IMR-90 (cell line): ENCODE data around the gene NAT10. TPM values are rescaled to one million over a fixed set of nuclear protein-coding genes. Genes with fewer than 3 reads are reported as not detected.
"Not testable (repeated sequence)": the region's sequence is repeated elsewhere in the genome, so short reads cannot be mapped to it uniquely, and the experiment has no call there.

Experiments
- ATAC-seq: fragments of 200-7000 bp; cut with Tn5 transposase; 2 replicates; pipeline ENCODE4 v1.9.1; 2020; ENCODE audit warnings: low read depth, mild to moderate bottlenecking, moderate library complexity
- BruUV-seq: library from RNA; stranded (reverse); fragments of 400-500 nt; replicated peaks from 2 replicates; lab custom pipeline; 2021; lab: Mats Ljungman, UMichigan
- CTCF ChIA-PET: fragments of 300-600 bp; formaldehyde crosslinking; extraction: SDS; loops from one replicate; lab custom pipeline; 2021; ENCODE audit warnings: antibody characterized with exemption; lab: Yijun Ruan, JAX
- POLR2A ChIA-PET: fragments of 300-600 bp; sonication (Branson Sonifier 250); formaldehyde crosslinking; loops from one replicate; lab custom pipeline; 2022; ENCODE audit warnings: antibody characterized with exemption; ENCODE audit not compliant: unreplicated experiment; lab: Charles Lee
- DNase-seq: peaks from one replicate; pipeline ENCODE4 v3.0.0; 2013
- H2AFZ ChIP-seq: replicated peaks from 2 replicates; pipeline ENCODE3; 2013; ENCODE audit warnings: low read length, mild to moderate bottlenecking; ENCODE audit not compliant: poor library complexity
- H2AK5ac ChIP-seq: 2 replicates; pipeline ENCODE4 v1.6.1; 2013; ENCODE audit warnings: low read depth, low read length, inconsistent platforms
- H2AK9ac ChIP-seq: replicated peaks from 2 replicates; pipeline ENCODE3; 2013; ENCODE audit warnings: mild to moderate bottlenecking, low read depth, low read length, moderate library complexity; ENCODE audit not compliant: poor library complexity
- H2BK120ac ChIP-seq: 2 replicates; pipeline ENCODE4 v1.6.1; 2013; ENCODE audit warnings: low read depth, low read length, inconsistent platforms
- H2BK15ac ChIP-seq: 3 replicates; pipeline ENCODE4 v1.6.1; 2013; ENCODE audit warnings: low read depth, low read length, inconsistent platforms
- H2BK20ac ChIP-seq: 2 replicates; pipeline ENCODE4 v1.6.1; 2013; ENCODE audit warnings: low read depth, mild to moderate bottlenecking, inconsistent platforms, low read length, moderate library complexity
- H2BK5ac ChIP-seq: 2 replicates; pipeline ENCODE4 v1.6.1; 2013; ENCODE audit warnings: mild to moderate bottlenecking, low read depth, low read length, inconsistent platforms; ENCODE audit not compliant: poor library complexity, severe bottlenecking
- H3K14ac ChIP-seq: replicated peaks from 2 replicates; pipeline ENCODE4 v1.6.1; 2013; ENCODE audit warnings: low read depth, low read length, inconsistent platforms
- H3K18ac ChIP-seq: 2 replicates; pipeline ENCODE4 v1.6.1; 2013; ENCODE audit warnings: low read depth, low read length, control low read depth
- H3K23ac ChIP-seq: 2 replicates; pipeline ENCODE4 v1.6.1; 2013; ENCODE audit warnings: low read depth, low read length, inconsistent platforms
- H3K27ac ChIP-seq: 2 replicates; pipeline ENCODE4 v1.5.1; 2013; ENCODE audit warnings: mild to moderate bottlenecking, control low read depth, low read length; ENCODE audit not compliant: insufficient read depth
- H3K27me3 ChIP-seq: 2 replicates; pipeline ENCODE4 v1.6.1; 2013; ENCODE audit warnings: low read length; ENCODE audit not compliant: control insufficient read depth, insufficient read depth
- H3K36me3 ChIP-seq: 2 replicates; pipeline ENCODE4 v1.6.1; 2013; ENCODE audit warnings: low read length, mixed read lengths; ENCODE audit not compliant: control insufficient read depth, insufficient read depth
- H3K4ac ChIP-seq: 2 replicates; pipeline ENCODE4 v1.6.1; 2013; ENCODE audit warnings: low read depth, low read length, inconsistent platforms
- H3K4me1 ChIP-seq: 2 replicates; pipeline ENCODE4 v1.6.1; 2013; ENCODE audit warnings: low read length, mixed read lengths; ENCODE audit not compliant: control insufficient read depth, insufficient read depth
- H3K4me2 ChIP-seq: 2 replicates; pipeline ENCODE4 v1.6.1; 2013; ENCODE audit warnings: low read depth, mild to moderate bottlenecking, control low read depth, low read length, moderate library complexity
- H3K4me3 ChIP-seq: 2 replicates; pipeline ENCODE4 v1.5.1; 2013; ENCODE audit warnings: low read depth, mild to moderate bottlenecking, control low read depth, low read length, moderate library complexity; ENCODE audit not compliant: insufficient read depth
- H3K56ac ChIP-seq: 2 replicates; pipeline ENCODE4 v1.6.1; 2013; ENCODE audit warnings: low read length, inconsistent platforms; ENCODE audit not compliant: insufficient read depth; ENCODE audit errors: extremely low read depth
- H3K79me1 ChIP-seq, 2 experiments: 2 replicates each; pipeline ENCODE4 v1.6.1; 2013; ENCODE audit warnings: low read length in 2 of 2, inconsistent platforms in 1 of 2, low read depth in 1 of 2
- H3K9ac ChIP-seq: 2 replicates; pipeline ENCODE4 v1.6.1; 2013; ENCODE audit warnings: low read depth, low read length, control low read depth
- H3K9me1 ChIP-seq: 2 replicates; pipeline ENCODE4 v1.6.1; 2013; ENCODE audit warnings: low read length, inconsistent platforms; ENCODE audit not compliant: insufficient read depth
- H3K9me3 ChIP-seq: 2 replicates; pipeline ENCODE4 v1.6.1; 2013; ENCODE audit warnings: low read length; ENCODE audit not compliant: control insufficient read depth, insufficient read depth
- H4K20me1 ChIP-seq: 2 replicates; pipeline ENCODE4 v1.6.1; 2013; ENCODE audit warnings: low read length, inconsistent platforms; ENCODE audit not compliant: insufficient read depth
- H4K5ac ChIP-seq: 2 replicates; pipeline ENCODE4 v1.6.1; 2013; ENCODE audit warnings: mild to moderate bottlenecking, low read depth, low read length, control low read depth
- H4K8ac ChIP-seq, 2 experiments: 2 replicates each; pipeline ENCODE4 v1.6.1; 2013; ENCODE audit warnings: low read depth in 2 of 2, low read length in 2 of 2, control low read depth in 1 of 2, inconsistent platforms in 1 of 2
- H4K91ac ChIP-seq: 2 replicates; pipeline ENCODE4 v1.6.1; 2013; ENCODE audit warnings: low read depth, low read length, inconsistent platforms; ENCODE audit not compliant: insufficient read depth
- CEBPB ChIP-seq: IDR thresholded peaks from 2 replicates; pipeline ENCODE4 v1.6.1; 2012; ENCODE audit warnings: low read depth, low read length, improper control_type of control experiment
- CTCF ChIP-seq: conservative IDR thresholded peaks from 2 replicates; pipeline ENCODE4 v1.5.1; 2012; ENCODE audit warnings: mild to moderate bottlenecking, low read depth, low read length, improper control_type of control experiment
- NFE2L2 ChIP-seq: fragments of 150-350 bp; IDR thresholded peaks from 2 replicates; pipeline ENCODE4 v1.6.1; 2016; ENCODE audit warnings: low read depth, mild to moderate bottlenecking, low read length
- POLR2A ChIP-seq: IDR thresholded peaks from 2 replicates; pipeline ENCODE4 v1.6.1; 2012; ENCODE audit warnings: mild to moderate bottlenecking, low read depth, low read length
- WGBS, 2 experiments: methylation state at CpG; one replicate each; pipeline versions ENCODE4 v1.1.5 to v1.1.7; 2013; ENCODE audit warnings: missing lambda C conversion rate in 2 of 2; ENCODE audit not compliant: insufficient read length in 1 of 2; ENCODE audit errors: extremely low coverage in 2 of 2; 5-methylcytosine and 5-hydroxymethylcytosine counted together
- dilution Hi-C: fragments of 300-500 bp; cut with HindIII; formaldehyde crosslinking; loops from one replicate; pipeline ENCODE4 v1.14.3; 2018; ENCODE audit warnings: low sequenced_read_pairs; ENCODE audit not compliant: unreplicated experiment
- in situ Hi-C: fragments of 300-500 bp; cut with MboI; formaldehyde crosslinking; loops from 3 replicates; pipeline ENCODE4 v1.14.3; 2019; ENCODE audit warnings: low sequenced_read_pairs, inconsistent platforms, mixed read lengths
- intact Hi-C: fragments of 100-400 bp; cut with micrococcal nuclease; formaldehyde crosslinking; loops from 2 replicates; pipeline ENCODE4 v1.10.0; 2022
- polyA plus RNA-seq, 3 experiments: library from polyadenylated mRNA; depleted of rRNA; stranded (reverse); fragments of >200 nt; gene quantifications; 2 replicates each; pipeline ENCODE4 v1.2.3, GENCODE V29; 2012; ENCODE audit warnings: low replicate concordance in 1 of 3
- total RNA-seq: library from RNA; depleted of rRNA; stranded (reverse); fragments of >200 nt; gene quantifications from 2 replicates; pipeline ENCODE4 v1.2.3, GENCODE V29; 2012

NAT10 gene
- total and polyA plus RNA-seq, 2 of the 4 experiments (the other 2 are of a cell fraction), result 28.1 to 34.8 TPM

- no peak overlapping the region for H2BK5ac ChIP-seq
- in situ Hi-C loops, result loop anchor here (10.0 kb wide), 1 partner anchor 61 kb away; no protein-coding TSS in a partner anchor
- no peaks in the 10 kb centered on the region for H3K27me3 ChIP-seq
- no peak overlapping the region for H4K5ac ChIP-seq
- WGBS, 2 experiments, result no CpG with 5 or more reads among the region's 6 CpGs
- peak; percentile 68 for TF ChIP-seq CEBPB
- no peak for TF ChIP-seq POLR2A
- peak; percentile 13; the same call in 1 of the 2 replicates for TF ChIP-seq CTCF
- no peak for TF ChIP-seq NFE2L2
- no peak overlapping the region for H3K9ac ChIP-seq
- H3K4me1 ChIP-seq, result peaks cover 12% of the 10 kb centered on the region
- POLR2A ChIA-PET, result no interaction called here
- no peak overlapping the region for H2BK20ac ChIP-seq
- no peak overlapping the region for H2BK120ac ChIP-seq
- no peak overlapping the region for H3K18ac ChIP-seq
- peaks cover 15% of the 10 kb centered on the region for H3K36me3 ChIP-seq
- no peak overlapping the region for H2BK15ac ChIP-seq
- no peak overlapping the region for H3K4ac ChIP-seq
- peaks cover 4 to 28% of the 10 kb centered on the region in 2 experiments; a peak in 3 of 4 replicates for H3K79me1 ChIP-seq
- CTCF ChIA-PET, result no interaction called here
- no peaks in the 10 kb centered on the region for H3K9me3 ChIP-seq
- intact Hi-C loops, result loop anchor here (5.0 kb wide), 1 partner anchor 37 kb away; no protein-coding TSS in a partner anchor
- H3K14ac ChIP-seq, result no peak overlapping the region
- no peak overlapping the region for H3K56ac ChIP-seq
- H2AK9ac ChIP-seq, result no peak overlapping the region
- DNase-seq (peak; percentile 59), ATAC-seq (peak; percentile 19; the same call in 1 of the 2 replicates)
- no peak overlapping the region for H3K27ac ChIP-seq
- H4K8ac ChIP-seq, result no peak overlapping the region
- H2AFZ ChIP-seq, result no peak overlapping the region
- peaks cover 11% of the 10 kb centered on the region for H3K9me1 ChIP-seq
- peaks cover 97% of the 10 kb centered on the region for H4K20me1 ChIP-seq
- BruUV-seq, result no TSS peak
- no peak overlapping the region; the same call in 1 of the 2 replicates for H3K4me2 ChIP-seq
- dilution Hi-C loops, result no loop called here
- H3K4me3 ChIP-seq, result no peak overlapping the region
- H2AK5ac ChIP-seq, result no peak overlapping the region
- no peak overlapping the region for H3K23ac ChIP-seq
- no peak overlapping the region for H4K91ac ChIP-seq
These were observed 39.8 kb upstream of the NAT10 start for GRCh38 chr11:34065505-34066203.

GRCh38 chr11:34066766-34067165 lies 38.7 kb upstream of the NAT10 start:
- H2AK5ac ChIP-seq, H4K91ac ChIP-seq, H3K27ac ChIP-seq, ATAC-seq, H2AFZ ChIP-seq, H3K23ac ChIP-seq, H3K18ac ChIP-seq, H3K27me3 ChIP-seq, H4K8ac ChIP-seq, BruUV-seq, H2AK9ac ChIP-seq, H3K14ac ChIP-seq, H3K56ac ChIP-seq, H3K4ac ChIP-seq, H3K4me3 ChIP-seq, H2BK120ac ChIP-seq, H2BK15ac ChIP-seq, H2BK20ac ChIP-seq, H3K4me2 ChIP-seq, H3K4me1 ChIP-seq, H3K9me3 ChIP-seq, H3K9ac ChIP-seq, H4K5ac ChIP-seq, H2BK5ac ChIP-seq, dilution Hi-C loops: not testable (repeated sequence)
- Histone ChIP-seq H3K36me3 (peaks cover 13% of the 10 kb centered on the region), H3K79me1 (peaks cover 8 to 31% of the 10 kb centered on the region in 2 experiments; a peak in 3 of 4 replicates), H3K9me1 (peaks cover 11% of the 10 kb centered on the region), H4K20me1 (peaks cover 96% of the 10 kb centered on the region)
- ChIA-PET CTCF (interaction anchor here (0.6 kb wide), 1 partner anchor 329 kb away, joined by 8 read pairs; no protein-coding TSS in a partner anchor), POLR2A (interaction anchor here (0.6 kb wide), 1 partner anchor 25 kb away, joined by 4 read pairs; no protein-coding TSS in a partner anchor)
- no CpG with 5 or more reads among the region's 8 CpGs for WGBS, 2 experiments
- in situ Hi-C loops, result loop anchor here (10.0 kb wide), 1 partner anchor 62 kb away; no protein-coding TSS in a partner anchor
- intact Hi-C loops, result loop anchor here (5.0 kb wide), 1 partner anchor 36 kb away; no protein-coding TSS in a partner anchor
- DNase-seq, result peak; percentile 12
